Hepatocyte (in vitro differentiated cells): Measurements from ENCODE around the gene ERCC1. TPM values are rescaled to one million over a fixed set of nuclear protein-coding genes. Genes with fewer than 3 reads are reported as not detected.
A peak's percentile ranks its signal among the peaks of the same experiment; 100 is the strongest.

ENCODE experiments used
- DNase-seq: peaks from one replicate; pipeline ENCODE4 v3.0.0-alpha.2; 2016; ENCODE audit warnings: low spot score
- H2AFZ ChIP-seq: fragments of 200-600 bp; sonication (generic); 2 replicates; pipeline ENCODE4 v1.6.0; 2016; ENCODE audit warnings: antibody characterized with exemption, mild to moderate bottlenecking
- H3K27ac ChIP-seq: fragments of 200-600 bp; sonication (generic); 2 replicates; pipeline ENCODE4 v1.5.1; 2016; ENCODE audit warnings: mild to moderate bottlenecking
- H3K27me3 ChIP-seq: fragments of 200-600 bp; sonication (generic); 2 replicates; pipeline ENCODE4 v1.6.1; 2016
- H3K36me3 ChIP-seq: fragments of 200-600 bp; sonication (generic); replicated peaks from 2 replicates; pipeline ENCODE4 v1.5.1; 2016; ENCODE audit warnings: low read depth; ENCODE audit not compliant: insufficient read depth
- H3K4me1 ChIP-seq: fragments of 200-600 bp; sonication (generic); 2 replicates; pipeline ENCODE4 v1.5.1; 2016; ENCODE audit warnings: mild to moderate bottlenecking, moderate library complexity; ENCODE audit not compliant: insufficient read depth
- H3K4me2 ChIP-seq: fragments of 200-600 bp; sonication (generic); 2 replicates; pipeline ENCODE4 v1.6.0; 2016
- H3K4me3 ChIP-seq: fragments of 200-600 bp; sonication (generic); 2 replicates; pipeline ENCODE4 v1.5.1; 2016; ENCODE audit warnings: mild to moderate bottlenecking
- H3K79me2 ChIP-seq: fragments of 200-600 bp; sonication (generic); 2 replicates; pipeline ENCODE4 v1.6.0; 2017; ENCODE audit warnings: mild to moderate bottlenecking
- H3K9me2 ChIP-seq: fragments of 200-600 bp; sonication (generic); replicated peaks from 2 replicates; pipeline ENCODE4 v1.6.0; 2017; ENCODE audit warnings: mild to moderate bottlenecking; ENCODE audit not compliant: insufficient read depth
- H3K9me3 ChIP-seq: fragments of 200-600 bp; sonication (generic); 2 replicates; pipeline ENCODE4 v1.5.1; 2016; ENCODE audit warnings: low read depth, mild to moderate bottlenecking
- H4K20me1 ChIP-seq: fragments of 200-600 bp; sonication (generic); 2 replicates; pipeline ENCODE4 v1.6.0; 2016; ENCODE audit warnings: mild to moderate bottlenecking; ENCODE audit not compliant: insufficient read depth, poor library complexity, severe bottlenecking
- CTCF ChIP-seq: fragments of 200-600 bp; sonication (generic); IDR thresholded peaks from 2 replicates; pipeline ENCODE4 v1.5.1; 2016; ENCODE audit warnings: antibody characterized with exemption, mild to moderate bottlenecking; ENCODE audit not compliant: poor library complexity
- EZH2 ChIP-seq: fragments of 200-600 bp; sonication (generic); IDR thresholded peaks from 2 replicates; pipeline ENCODE4 v1.6.1; 2016; ENCODE audit warnings: antibody characterized with exemption, mild to moderate bottlenecking, borderline replicate concordance
- EZH2phosphoT487 ChIP-seq: fragments of 200-600 bp; sonication (generic); IDR thresholded peaks from one replicate; pipeline ENCODE4 v1.6.1; 2018; ENCODE audit warnings: antibody characterized with exemption, mild to moderate bottlenecking, low read depth, moderate library complexity; ENCODE audit not compliant: unreplicated experiment, severe bottlenecking
- WGBS: methylation state at CpG from one replicate; pipeline ENCODE4 v1.1.6; 2016; ENCODE audit warnings: low lambda C conversion rate; ENCODE audit errors: missing lambda C conversion rate; 5-methylcytosine and 5-hydroxymethylcytosine counted together
- polyA plus RNA-seq: library from polyadenylated mRNA; unstranded; fragments of >200 nt; fragmentation: Nextera tagmentation; extraction: Ambion mirVana; gene quantifications from 2 replicates; pipeline ENCODE4 v1.2.1, GENCODE V29; 2016
- total RNA-seq: library from RNA; depleted of rRNA; stranded (reverse); fragments of >200 nt; gene quantifications from 2 replicates; pipeline ENCODE4 v1.2.3, GENCODE V29; 2014

Gene ERCC1
- total and polyA plus RNA-seq, 2 experiments from 2014 or later = 42.5 to 66.7 TPM

- H3K4me2 ChIP-seq = peak overlapping the region; percentile 69
Observed at GRCh38 chr19:45471931-45472562, 48.3 kb upstream of the ERCC1 start.

DNA sequence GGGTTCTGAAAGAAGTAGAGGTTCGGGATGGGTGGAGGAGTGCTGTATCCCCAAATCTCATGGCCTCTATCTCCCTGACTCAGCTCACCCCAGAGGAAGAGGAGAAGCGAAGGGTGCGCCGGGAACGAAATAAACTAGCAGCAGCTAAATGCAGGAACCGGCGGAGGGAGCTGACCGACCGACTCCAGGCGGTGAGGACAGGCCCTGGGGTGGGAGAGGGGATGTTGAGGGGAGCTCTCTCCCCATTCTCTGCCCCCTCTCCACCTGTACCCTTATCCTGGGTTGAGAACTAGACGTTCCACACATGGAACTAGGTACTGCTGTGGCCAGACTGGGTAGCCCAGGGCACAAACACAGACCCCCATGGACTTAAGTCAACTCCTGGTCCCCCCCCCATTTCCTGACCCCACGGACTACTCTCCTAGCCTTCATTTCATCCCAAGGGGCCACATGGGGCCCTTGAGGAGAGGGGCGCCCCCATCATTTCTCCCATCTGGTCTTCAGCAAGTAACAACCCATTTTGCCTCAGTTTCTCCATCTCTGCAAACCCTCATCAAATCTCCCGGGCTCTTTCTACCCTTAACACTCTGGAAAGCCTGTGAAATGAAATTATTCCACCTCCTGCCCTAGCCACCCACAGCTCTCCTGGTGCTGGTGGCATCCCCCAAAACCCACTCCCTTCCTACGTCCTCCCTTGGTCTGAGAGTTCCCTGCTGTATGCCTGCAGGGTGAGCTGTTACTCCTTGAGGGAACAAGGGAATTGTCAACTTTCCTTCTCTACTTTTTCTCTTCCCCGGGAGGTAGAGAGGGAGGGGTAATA, 47.6 kb upstream of the ERCC1 start:
- no peaks in the 10 kb centered on the region for H4K20me1 ChIP-seq
- H3K27me3 ChIP-seq = peaks cover 16% of the 10 kb centered on the region
- peak; percentile 14 for DNase-seq
- no peaks in the 10 kb centered on the region for H3K9me3 ChIP-seq
- no peak overlapping the region for H3K27ac ChIP-seq
- H3K9me2 ChIP-seq = no peaks in the 10 kb centered on the region
- TF ChIP-seq EZH2 (no peak), EZH2phosphoT487 (no peak), CTCF (no peak)
- H3K4me3 ChIP-seq = no peak overlapping the region
- no peaks in the 10 kb centered on the region for H3K36me3 ChIP-seq
- H3K4me1 ChIP-seq = peaks cover 7% of the 10 kb centered on the region
- H2AFZ ChIP-seq = no peak overlapping the region
- 91% methylated on average over 16 of the region's 16 CpGs for WGBS
- no peak overlapping the region for H3K4me2 ChIP-seq
- H3K79me2 ChIP-seq = no peaks in the 10 kb centered on the region

More at GRCh38 chr19:45471931-45472562, 48.3 kb upstream of the ERCC1 start:
- H3K4me3 ChIP-seq = no peak overlapping the region
- peaks cover 16% of the 10 kb centered on the region for H3K27me3 ChIP-seq
- no peak overlapping the region for H2AFZ ChIP-seq
- H3K9me3 ChIP-seq = no peaks in the 10 kb centered on the region
- peaks cover 3% of the 10 kb centered on the region for H3K4me1 ChIP-seq
- no peaks in the 10 kb centered on the region for H4K20me1 ChIP-seq
- 72% methylated on average over 7 of the region's 7 CpGs for WGBS
- DNase-seq = no peak
- H3K9me2 ChIP-seq = no peaks in the 10 kb centered on the region
- TF ChIP-seq EZH2phosphoT487 (no peak), EZH2 (no peak), CTCF (no peak)
- H3K36me3 ChIP-seq = no peaks in the 10 kb centered on the region
- H3K27ac ChIP-seq = no peak overlapping the region
- no peaks in the 10 kb centered on the region for H3K79me2 ChIP-seq

DNA sequence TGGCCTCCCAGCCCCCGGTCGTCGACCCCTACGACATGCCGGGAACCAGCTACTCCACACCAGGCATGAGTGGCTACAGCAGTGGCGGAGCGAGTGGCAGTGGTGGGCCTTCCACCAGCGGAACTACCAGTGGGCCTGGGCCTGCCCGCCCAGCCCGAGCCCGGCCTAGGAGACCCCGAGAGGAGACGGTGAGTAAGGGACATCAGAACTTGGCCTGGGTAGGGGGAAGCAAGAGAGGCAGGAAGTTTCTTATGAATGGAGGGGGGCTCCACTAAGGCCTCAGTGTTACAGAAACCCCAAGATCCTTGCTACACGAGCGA, 47.0 kb upstream of the ERCC1 start:
- Histone ChIP-seq H3K4me1 (peaks cover 7% of the 10 kb centered on the region), H3K36me3 (no peaks in the 10 kb centered on the region), H2AFZ (no peak overlapping the region), H3K79me2 (no peaks in the 10 kb centered on the region), H3K9me3 (no peaks in the 10 kb centered on the region), H3K27ac (no peak overlapping the region), H3K4me2 (no peak overlapping the region), H4K20me1 (no peaks in the 10 kb centered on the region), H3K27me3 (peaks cover 16% of the 10 kb centered on the region), H3K9me2 (no peaks in the 10 kb centered on the region), H3K4me3 (no peak overlapping the region)
- 91% methylated on average over 14 of the region's 15 CpGs for WGBS
- no peak for TF ChIP-seq EZH2
- TF ChIP-seq CTCF = no peak
- TF ChIP-seq EZH2phosphoT487 = no peak
- DNase-seq = peak; percentile 13
